H9 (cell line): ENCODE results near the gene DMD. TPM values are rescaled to one million over a fixed set of nuclear protein-coding genes. Genes with fewer than 3 reads are reported as not detected.

Source experiments
- DNase-seq: peaks from one replicate; pipeline ENCODE4 v3.0.0-alpha.2; 2017
- H2AFZ ChIP-seq: one replicate; pipeline ENCODE4 v1.6.1; 2013; ENCODE audit warnings: mild to moderate bottlenecking, low read length, control low read depth, moderate library complexity
- H2AK5ac ChIP-seq: 2 replicates; pipeline ENCODE4 v1.6.1; 2013; ENCODE audit warnings: low read length, control low read depth, mixed read lengths; ENCODE audit not compliant: insufficient read length
- H2BK120ac ChIP-seq: one replicate; pipeline ENCODE4 v1.6.1; 2013; ENCODE audit warnings: low read depth, mild to moderate bottlenecking, low read length, control low read depth, inconsistent platforms; ENCODE audit not compliant: poor library complexity, severe bottlenecking
- H2BK12ac ChIP-seq: 2 replicates; pipeline ENCODE4 v1.6.1; 2013; ENCODE audit warnings: low read length, control low read depth, mixed read lengths, low read depth; ENCODE audit not compliant: insufficient read length
- H2BK15ac ChIP-seq: 2 replicates; pipeline ENCODE4 v1.6.1; 2013; ENCODE audit warnings: low read depth, low read length, control low read depth
- H2BK20ac ChIP-seq: one replicate; pipeline ENCODE4 v1.6.1; 2013; ENCODE audit warnings: low read depth, mild to moderate bottlenecking, low read length, control low read depth, inconsistent platforms; ENCODE audit not compliant: poor library complexity, severe bottlenecking
- H2BK5ac ChIP-seq: 2 replicates; pipeline ENCODE4 v1.6.1; 2013; ENCODE audit warnings: low read length, control low read depth, mixed read lengths; ENCODE audit not compliant: insufficient read length
- H3K14ac ChIP-seq: 2 replicates; pipeline ENCODE4 v1.6.1; 2013; ENCODE audit warnings: low read length, control low read depth; ENCODE audit not compliant: insufficient read depth
- H3K18ac ChIP-seq: 2 replicates; pipeline ENCODE4 v1.6.1; 2013; ENCODE audit warnings: low read depth, mild to moderate bottlenecking, mixed read lengths, low read length, control low read depth; ENCODE audit not compliant: insufficient read length
- H3K23ac ChIP-seq: 2 replicates; pipeline ENCODE4 v1.6.1; 2013; ENCODE audit warnings: low read length, control low read depth, mixed read lengths, low read depth; ENCODE audit not compliant: insufficient read length
- H3K23me2 ChIP-seq: 2 replicates; pipeline ENCODE4 v1.6.1; 2013; ENCODE audit warnings: low read depth, mild to moderate bottlenecking, mixed read lengths, low read length, control low read depth; ENCODE audit not compliant: insufficient read length, poor library complexity, severe bottlenecking
- H3K27ac ChIP-seq: 2 replicates; pipeline ENCODE4 v1.5.1; 2013; ENCODE audit warnings: low read length, control low read depth, mixed read lengths, low read depth; ENCODE audit not compliant: insufficient read length
- H3K27me3 ChIP-seq: 2 replicates; pipeline ENCODE4 v1.6.1; 2013; ENCODE audit warnings: low read length, control low read depth, inconsistent platforms; ENCODE audit not compliant: insufficient read depth
- H3K4ac ChIP-seq: 2 replicates; pipeline ENCODE4 v1.6.1; 2013; ENCODE audit warnings: low read depth, mild to moderate bottlenecking, control low read depth, inconsistent platforms, low read length, moderate library complexity
- H3K4me1 ChIP-seq: 2 replicates; pipeline ENCODE4 v1.6.1; 2013; ENCODE audit warnings: low read length, control low read depth, inconsistent platforms; ENCODE audit not compliant: insufficient read depth
- H3K4me2 ChIP-seq: 2 replicates; pipeline ENCODE4 v1.6.1; 2013; ENCODE audit warnings: low read length, control low read depth, mixed read lengths; ENCODE audit not compliant: insufficient read length, insufficient read depth
- H3K56ac ChIP-seq: 2 replicates; pipeline ENCODE4 v1.6.1; 2013; ENCODE audit warnings: low read depth, mild to moderate bottlenecking, mixed read lengths, low read length, control low read depth; ENCODE audit not compliant: insufficient read length
- H3K79me1 ChIP-seq: 2 replicates; pipeline ENCODE4 v1.6.1; 2013; ENCODE audit warnings: low read depth, mild to moderate bottlenecking, moderate library complexity, low read length, control low read depth, inconsistent platforms; ENCODE audit not compliant: insufficient read depth, poor library complexity, severe bottlenecking
- H3K79me2 ChIP-seq: 2 replicates; pipeline ENCODE4 v1.6.1; 2013; ENCODE audit warnings: low read length, control low read depth, inconsistent platforms; ENCODE audit not compliant: insufficient read depth
- H3K9ac ChIP-seq: 2 replicates; pipeline ENCODE4 v1.6.1; 2013; ENCODE audit warnings: low read length, control low read depth, mixed read lengths; ENCODE audit not compliant: insufficient read length; ENCODE audit errors: extremely low read depth
- H3K9me3 ChIP-seq: one replicate; pipeline ENCODE4 v1.6.1; 2013; ENCODE audit warnings: low read depth, low read length, inconsistent platforms; ENCODE audit not compliant: control insufficient read depth
- H3T11ph ChIP-seq: one replicate; pipeline ENCODE4 v1.6.1; 2013; ENCODE audit warnings: mild to moderate bottlenecking, low read length, control low read depth, inconsistent platforms
- H4K20me1 ChIP-seq: one replicate; pipeline ENCODE4 v1.6.1; 2013; ENCODE audit not compliant: control insufficient read depth, insufficient read length, insufficient read depth
- H4K5ac ChIP-seq: 2 replicates; pipeline ENCODE4 v1.6.1; 2013; ENCODE audit warnings: low read depth, mild to moderate bottlenecking, mixed read lengths, low read length, control low read depth; ENCODE audit not compliant: insufficient read length
- H4K8ac ChIP-seq: replicated peaks from 2 replicates; pipeline ENCODE4 v1.6.1; 2013; ENCODE audit warnings: low read length, control low read depth, mixed read lengths, low read depth; ENCODE audit not compliant: insufficient read length
- H4K91ac ChIP-seq: 2 replicates; pipeline ENCODE4 v1.6.1; 2013; ENCODE audit warnings: low read depth, mild to moderate bottlenecking, moderate library complexity, mixed read lengths, low read length, control low read depth; ENCODE audit not compliant: insufficient read length
- H3K27ac Mint-ChIP-seq, 3 experiments: 2 replicates in 2 of 3; 3 replicates in 1 of 3; pipeline ENCODE4 v1.8.0; 2020 to 2021; ENCODE audit warnings: mixed read lengths in 3 of 3, mild to moderate bottlenecking in 1 of 3, moderate library complexity in 1 of 3
- H3K27me3 Mint-ChIP-seq: 2 replicates; pipeline ENCODE4 v1.8.0; 2021; ENCODE audit warnings: low read depth, mild to moderate bottlenecking, moderate library complexity, mixed read lengths
- H3K36me3 Mint-ChIP-seq, 3 experiments: 2 replicates in 2 of 3; 3 replicates in 1 of 3; pipeline ENCODE4 v1.8.0; 2020 to 2021; ENCODE audit warnings: low read depth in 3 of 3, mixed read lengths in 3 of 3; ENCODE audit not compliant: insufficient read depth in 1 of 3
- H3K4me1 Mint-ChIP-seq, 2 experiments: 2 replicates each; pipeline ENCODE4 v1.8.0; 2020; ENCODE audit warnings: mixed read lengths in 2 of 2
- H3K4me3 Mint-ChIP-seq, 2 experiments: 2 replicates in 1 of 2; 3 replicates in 1 of 2; pipeline ENCODE4 v1.8.0; 2020 to 2021; ENCODE audit warnings: mild to moderate bottlenecking in 2 of 2, mixed read lengths in 2 of 2, moderate library complexity in 1 of 2
- H3K9me3 Mint-ChIP-seq, 2 experiments: 2 replicates in 1 of 2; 3 replicates in 1 of 2; pipeline ENCODE4 v1.8.0; 2020; ENCODE audit warnings: mild to moderate bottlenecking in 2 of 2, mixed read lengths in 2 of 2, moderate library complexity in 1 of 2
- CTCF ChIP-seq: fragments of 200-600 bp; sonication (generic); conservative IDR thresholded peaks from 3 replicates; pipeline ENCODE4 v1.8.0; 2021; ENCODE audit warnings: antibody characterized with exemption, mild to moderate bottlenecking
- total RNA-seq: library from RNA; stranded (reverse); gene quantifications from 2 replicates; pipeline ENCODE4 v1.2.1, GENCODE V29; 2021

Gene DMD
- total RNA-seq, 1 experiment from 2014 or later, result 3.8 TPM

- Histone ChIP-seq H4K8ac (no peak overlapping the region), H2BK12ac (no peak overlapping the region), H2BK15ac (no peak overlapping the region), H2BK120ac (no peak overlapping the region), H3K27me3 (no peaks in the 10 kb centered on the region), H3K9me3 (no peaks in the 10 kb centered on the region), H3K18ac (no peak overlapping the region), H3K4me1 (no peaks in the 10 kb centered on the region), H2AFZ (no peak overlapping the region), H3K9ac (no peak overlapping the region), H3K79me2 (no peaks in the 10 kb centered on the region), H2BK5ac (no peak overlapping the region), H4K91ac (no peak overlapping the region), H3K4ac (no peak overlapping the region), H2BK20ac (no peak overlapping the region), H3K27ac (no peak overlapping the region), H3K23ac (no peak overlapping the region), H3K14ac (no peak overlapping the region), H4K5ac (no peak overlapping the region), H2AK5ac (no peak overlapping the region), H3T11ph (no peak overlapping the region), H3K56ac (no peak overlapping the region), H3K4me2 (no peak overlapping the region), H3K79me1 (no peaks in the 10 kb centered on the region), H4K20me1 (no peaks in the 10 kb centered on the region), H3K23me2 (no peaks in the 10 kb centered on the region)
- Mint-ChIP-seq H3K9me3 (peaks cover 0 to 5% of the 10 kb centered on the region in 2 experiments; a peak in 3 of 5 replicates), H3K27me3 (no peaks in the 10 kb centered on the region), H3K4me1 (no peaks in the 10 kb centered on the region), H3K4me3 (no peak overlapping the region), H3K36me3 (no peaks in the 10 kb centered on the region), H3K27ac (no peak overlapping the region)
- DNase-seq, result no peak
- no peak for TF ChIP-seq CTCF
Observed at GRCh38 chrX:33001107-33001506, 210.2 kb downstream of the DMD start.
